Panc1 (cell line): Measurements from ENCODE around the gene BCO2. TPM values are rescaled to one million over a fixed set of nuclear protein-coding genes. Genes with fewer than 3 reads are reported as not detected.
"Not testable (repeated sequence)": the region's sequence is repeated elsewhere in the genome, so short reads cannot be mapped to it uniquely, and the experiment has no call there.

Experiments
- ATAC-seq: fragments of 200-7000 bp; cut with Tn5 transposase; 2 replicates; pipeline ENCODE4 v1.9.1; 2020; ENCODE audit warnings: mild to moderate bottlenecking, moderate library complexity
- BruUV-seq: library from RNA; stranded (reverse); fragments of 400-500 nt; replicated peaks from 2 replicates; lab custom pipeline; 2021; lab: Mats Ljungman, UMichigan
- CTCF ChIA-PET: fragments of 300-600 bp; sonication (Branson Sonifier 250); formaldehyde crosslinking; loops from one replicate; lab custom pipeline; 2022; ENCODE audit warnings: antibody characterized with exemption; lab: Charles Lee
- POLR2A ChIA-PET: fragments of 300-600 bp; sonication (Branson Sonifier 250); formaldehyde crosslinking; loops from one replicate; lab custom pipeline; 2022; ENCODE audit warnings: antibody characterized with exemption; lab: Charles Lee
- DNase-seq: peaks from one replicate; pipeline ENCODE4 v3.0.0-alpha.2; 2010; ENCODE audit warnings: low read depth, low spot score
- H3K27ac ChIP-seq: 2 replicates; pipeline ENCODE4 v1.5.1; 2011; ENCODE audit warnings: mild to moderate bottlenecking, low read length, inconsistent platforms
- H3K27me3 ChIP-seq: fragments of 200-500 bp; sonication (Bioruptor generic); 2 replicates; pipeline ENCODE4 v1.6.0; 2014; ENCODE audit warnings: low read length, inconsistent platforms; ENCODE audit not compliant: control insufficient read depth, insufficient read depth
- H3K36me3 ChIP-seq: fragments of 200-500 bp; sonication (Bioruptor generic); 2 replicates; pipeline ENCODE4 v1.5.1; 2014; ENCODE audit warnings: inconsistent platforms, mild to moderate bottlenecking, low read length, moderate library complexity; ENCODE audit not compliant: control insufficient read depth, insufficient read depth
- H3K4me1 ChIP-seq: 2 replicates; pipeline ENCODE4 v1.5.1; 2011; ENCODE audit warnings: inconsistent platforms, mild to moderate bottlenecking, low read length, moderate library complexity; ENCODE audit not compliant: control insufficient read depth, insufficient read depth
- H3K4me3 ChIP-seq, 2 experiments: 2 replicates each; pipeline ENCODE4 v1.5.1; 2011 to 2012; ENCODE audit warnings: low read depth in 2 of 2, low read length in 2 of 2, mild to moderate bottlenecking in 2 of 2, inconsistent platforms in 1 of 2, moderate library complexity in 1 of 2
- H3K9me3 ChIP-seq: fragments of 200-500 bp; sonication (Bioruptor generic); 2 replicates; pipeline ENCODE4 v1.5.1; 2014; ENCODE audit warnings: low read depth, mild to moderate bottlenecking, inconsistent platforms, low read length, moderate library complexity; ENCODE audit not compliant: control insufficient read depth, insufficient read depth
- POLR2AphosphoS5 ChIP-seq: IDR thresholded peaks from 2 replicates; pipeline ENCODE4 v1.6.1; 2012; ENCODE audit warnings: mild to moderate bottlenecking, low read depth, low read length, moderate library complexity
- SIN3A ChIP-seq: IDR thresholded peaks from 2 replicates; pipeline ENCODE4 v1.6.1; 2012; ENCODE audit warnings: low read depth, mild to moderate bottlenecking, low read length, moderate library complexity, borderline replicate concordance; ENCODE audit not compliant: insufficient read depth
- TCF7L2 ChIP-seq: IDR thresholded peaks from 2 replicates; pipeline ENCODE4 v1.6.1; 2011; ENCODE audit warnings: mild to moderate bottlenecking, low read depth, low read length, inconsistent platforms
- in situ Hi-C: cut with HindIII; loops from 2 replicates; pipeline ENCODE4 v1.10.0; 2016; ENCODE audit warnings: low sequenced_read_pairs, low pct_unique_long_range_greater_than_20kb
- intact Hi-C: fragments of 100-400 bp; cut with micrococcal nuclease; formaldehyde crosslinking; loops from one replicate; pipeline ENCODE4 v1.10.0; 2022; ENCODE audit not compliant: unreplicated experiment
- total RNA-seq: library from RNA; stranded (reverse); gene quantifications from one replicate; pipeline ENCODE4 v1.2.1, GENCODE V29; 2021; ENCODE audit not compliant: unreplicated experiment
- TF ChIP-seq, protein P1 (sequence below), 2 experiments: IDR thresholded peaks; 2 replicates each; pipeline ENCODE4 v1.6.1; 2011 to 2012; ENCODE audit warnings: low read depth in 2 of 2, control low read depth in 1 of 2, low read length in 1 of 2, mild to moderate bottlenecking in 1 of 2, moderate library complexity in 1 of 2; ENCODE audit not compliant: insufficient read depth in 1 of 2
- TF ChIP-seq, protein P2 (sequence below): fragments of 450-650 bp; IDR thresholded peaks from 2 replicates; pipeline ENCODE4 v1.5.1; 2017; ENCODE audit warnings: mild to moderate bottlenecking

Gene BCO2
- total RNA-seq, 1 experiment from 2014 or later: 2.5 TPM

DNA sequence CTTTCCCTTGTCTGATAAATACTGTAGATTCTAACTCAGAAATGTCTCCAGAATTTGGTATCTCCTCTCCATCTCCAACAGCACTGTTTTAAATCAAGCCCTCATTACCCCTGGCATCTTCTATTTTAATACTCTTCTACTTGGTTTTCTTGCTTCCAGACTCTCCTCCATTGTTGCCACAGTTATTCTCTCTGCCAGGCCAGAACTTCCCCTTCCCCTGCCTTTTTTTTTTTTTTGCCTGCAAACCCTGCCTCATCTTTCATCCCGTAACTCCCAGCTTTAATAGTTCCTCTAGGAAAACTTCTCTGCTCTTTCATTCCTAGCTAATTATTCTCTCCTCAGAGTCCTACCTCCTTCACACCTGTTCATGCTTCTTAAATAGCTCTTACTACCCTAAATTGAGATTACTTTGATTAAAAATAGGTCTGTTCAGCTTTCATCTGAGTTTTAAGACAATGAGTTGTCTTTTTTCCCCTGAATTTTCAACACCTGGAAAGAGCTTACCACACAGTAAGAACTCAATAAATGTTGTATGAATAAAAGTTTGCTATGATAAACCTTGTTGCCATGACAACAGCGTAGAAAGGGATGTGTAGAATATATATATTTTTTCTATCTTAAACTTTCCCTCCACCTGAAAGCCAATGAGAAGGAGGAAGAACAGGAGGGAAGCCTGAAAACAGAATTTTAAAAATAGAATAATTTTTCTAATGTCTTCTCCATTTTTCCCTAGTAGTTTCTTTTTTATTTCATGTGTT, 15.0 kb upstream of the BCO2 start:
- Histone ChIP-seq H3K27ac (peak overlapping the region; percentile 55), H3K36me3 (no peaks in the 10 kb centered on the region), H3K4me1 (peaks cover 59% of the 10 kb centered on the region), H3K4me3 (peak overlapping the region in 1 of 2 experiments; percentile 37; a peak in 1 of 4 replicates), H3K9me3 (no peaks in the 10 kb centered on the region), H3K27me3 (no peaks in the 10 kb centered on the region)
- no TSS peak for BruUV-seq
- DNase-seq (no peak), ATAC-seq (no peak)
- intact Hi-C loops: loop anchor here (5.0 kb wide), 1 partner anchor 43 kb away; no protein-coding TSS in a partner anchor
- TF ChIP-seq, protein P1, sequence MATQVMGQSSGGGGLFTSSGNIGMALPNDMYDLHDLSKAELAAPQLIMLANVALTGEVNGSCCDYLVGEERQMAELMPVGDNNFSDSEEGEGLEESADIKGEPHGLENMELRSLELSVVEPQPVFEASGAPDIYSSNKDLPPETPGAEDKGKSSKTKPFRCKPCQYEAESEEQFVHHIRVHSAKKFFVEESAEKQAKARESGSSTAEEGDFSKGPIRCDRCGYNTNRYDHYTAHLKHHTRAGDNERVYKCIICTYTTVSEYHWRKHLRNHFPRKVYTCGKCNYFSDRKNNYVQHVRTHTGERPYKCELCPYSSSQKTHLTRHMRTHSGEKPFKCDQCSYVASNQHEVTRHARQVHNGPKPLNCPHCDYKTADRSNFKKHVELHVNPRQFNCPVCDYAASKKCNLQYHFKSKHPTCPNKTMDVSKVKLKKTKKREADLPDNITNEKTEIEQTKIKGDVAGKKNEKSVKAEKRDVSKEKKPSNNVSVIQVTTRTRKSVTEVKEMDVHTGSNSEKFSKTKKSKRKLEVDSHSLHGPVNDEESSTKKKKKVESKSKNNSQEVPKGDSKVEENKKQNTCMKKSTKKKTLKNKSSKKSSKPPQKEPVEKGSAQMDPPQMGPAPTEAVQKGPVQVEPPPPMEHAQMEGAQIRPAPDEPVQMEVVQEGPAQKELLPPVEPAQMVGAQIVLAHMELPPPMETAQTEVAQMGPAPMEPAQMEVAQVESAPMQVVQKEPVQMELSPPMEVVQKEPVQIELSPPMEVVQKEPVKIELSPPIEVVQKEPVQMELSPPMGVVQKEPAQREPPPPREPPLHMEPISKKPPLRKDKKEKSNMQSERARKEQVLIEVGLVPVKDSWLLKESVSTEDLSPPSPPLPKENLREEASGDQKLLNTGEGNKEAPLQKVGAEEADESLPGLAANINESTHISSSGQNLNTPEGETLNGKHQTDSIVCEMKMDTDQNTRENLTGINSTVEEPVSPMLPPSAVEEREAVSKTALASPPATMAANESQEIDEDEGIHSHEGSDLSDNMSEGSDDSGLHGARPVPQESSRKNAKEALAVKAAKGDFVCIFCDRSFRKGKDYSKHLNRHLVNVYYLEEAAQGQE (IDR thresholded peaks at IDR 0.05; ENCODE audit: insufficient read depth in 1 of 2, low read depth in 2 of 2, low read length in 1 of 2): no peak
- TF ChIP-seq, protein P2, sequence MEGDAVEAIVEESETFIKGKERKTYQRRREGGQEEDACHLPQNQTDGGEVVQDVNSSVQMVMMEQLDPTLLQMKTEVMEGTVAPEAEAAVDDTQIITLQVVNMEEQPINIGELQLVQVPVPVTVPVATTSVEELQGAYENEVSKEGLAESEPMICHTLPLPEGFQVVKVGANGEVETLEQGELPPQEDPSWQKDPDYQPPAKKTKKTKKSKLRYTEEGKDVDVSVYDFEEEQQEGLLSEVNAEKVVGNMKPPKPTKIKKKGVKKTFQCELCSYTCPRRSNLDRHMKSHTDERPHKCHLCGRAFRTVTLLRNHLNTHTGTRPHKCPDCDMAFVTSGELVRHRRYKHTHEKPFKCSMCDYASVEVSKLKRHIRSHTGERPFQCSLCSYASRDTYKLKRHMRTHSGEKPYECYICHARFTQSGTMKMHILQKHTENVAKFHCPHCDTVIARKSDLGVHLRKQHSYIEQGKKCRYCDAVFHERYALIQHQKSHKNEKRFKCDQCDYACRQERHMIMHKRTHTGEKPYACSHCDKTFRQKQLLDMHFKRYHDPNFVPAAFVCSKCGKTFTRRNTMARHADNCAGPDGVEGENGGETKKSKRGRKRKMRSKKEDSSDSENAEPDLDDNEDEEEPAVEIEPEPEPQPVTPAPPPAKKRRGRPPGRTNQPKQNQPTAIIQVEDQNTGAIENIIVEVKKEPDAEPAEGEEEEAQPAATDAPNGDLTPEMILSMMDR: no peak
- TF ChIP-seq POLR2AphosphoS5: no peak
- TF ChIP-seq SIN3A: no peak
- no peak for TF ChIP-seq TCF7L2
- POLR2A ChIA-PET: interaction anchor here (0.6 kb wide), 1 partner anchor 394 kb away, joined by 5 read pairs; the partner anchor contains the start of gene PPP2R1B
- in situ Hi-C loops: no loop called here
- CTCF ChIA-PET: interaction anchor here (0.6 to 0.7 kb wide), 2 partner anchors 12 to 389 kb away, joined by 6 to 7 read pairs; no protein-coding TSS in a partner anchor

DNA sequence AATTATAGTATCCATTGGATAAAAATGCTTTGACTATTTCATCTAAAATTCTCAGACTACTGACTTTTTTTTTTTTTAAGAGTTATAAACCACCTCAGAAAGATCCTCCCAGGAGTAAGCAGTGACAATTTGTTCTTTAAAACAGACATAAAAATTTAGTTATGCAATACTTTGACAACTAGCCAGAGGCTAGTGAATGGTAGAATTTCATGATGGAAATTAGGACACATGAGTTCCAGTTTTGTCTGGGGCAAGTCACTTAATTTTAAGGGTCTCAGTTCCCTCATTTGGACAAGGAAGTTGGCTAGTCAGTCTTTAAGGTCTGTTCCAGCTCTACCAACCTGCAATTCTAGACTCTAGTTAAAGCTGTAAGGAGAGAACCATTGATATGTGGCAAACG, 14.3 kb upstream of the BCO2 start:
- Histone ChIP-seq H3K27ac (peak overlapping the region; percentile 19), H3K36me3 (no peaks in the 10 kb centered on the region), H3K27me3 (no peaks in the 10 kb centered on the region), H3K9me3 (no peaks in the 10 kb centered on the region), H3K4me3 (peak overlapping the region in 1 of 2 experiments; percentile 7; a peak in 1 of 4 replicates), H3K4me1 (peaks cover 59% of the 10 kb centered on the region)
- no TSS peak for BruUV-seq
- in situ Hi-C loops: no loop called here
- intact Hi-C loops: loop anchor here (5.0 kb wide), 1 partner anchor 44 kb away; no protein-coding TSS in a partner anchor
- ATAC-seq: no peak
- ChIA-PET POLR2A (no interaction called here), CTCF (no interaction called here)
- TF ChIP-seq, protein P2: no peak
- no peak for DNase-seq

DNA sequence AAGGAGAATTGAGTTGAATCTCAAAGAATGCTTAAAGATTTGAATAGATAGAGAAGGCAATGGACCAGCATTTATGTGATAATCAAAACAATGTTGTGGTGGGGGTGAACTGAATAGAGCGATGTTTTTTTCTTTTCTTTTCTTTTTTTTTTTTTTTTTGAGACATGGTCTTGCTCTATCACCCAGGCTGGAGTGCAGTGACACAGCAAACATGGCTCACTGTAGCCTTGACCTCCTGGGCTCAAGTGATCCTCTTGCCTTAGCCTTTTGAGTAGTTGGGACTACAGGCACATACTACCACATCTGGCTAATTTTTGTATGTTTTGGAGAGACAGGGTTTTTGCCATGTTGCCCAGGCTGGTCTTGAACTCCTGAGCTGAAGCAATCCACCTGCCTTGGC, 13.1 kb upstream of the BCO2 start:
- H3K36me3 ChIP-seq, DNase-seq, BruUV-seq, ATAC-seq, H3K27me3 ChIP-seq, in situ Hi-C loops, POLR2A ChIA-PET, H3K9me3 ChIP-seq: not testable (repeated sequence)
- H3K27ac ChIP-seq: peak overlapping the region; percentile 79
- H3K4me1 ChIP-seq: peaks cover 55% of the 10 kb centered on the region
- CTCF ChIA-PET: interaction anchor here (1.0 kb wide), 1 partner anchor 57 kb away, joined by 3 read pairs; no protein-coding TSS in a partner anchor
- intact Hi-C loops: loop anchor here (5.0 kb wide), 1 partner anchor 45 kb away; no protein-coding TSS in a partner anchor
- H3K4me3 ChIP-seq: peak overlapping the region in 1 of 2 experiments; percentile 77; a peak in 2 of 4 replicates
